Testis (tissue), 3 donors: Measurements from ENCODE around the gene BRD2. TPM values are rescaled to one million over a fixed set of nuclear protein-coding genes. Genes with fewer than 3 reads are reported as not detected.

ENCODE experiments used
- DNase-seq: peaks from one replicate; pipeline ENCODE4 v3.0.0-alpha.2; 2019
- H3K27ac ChIP-seq, 2 donors: fragments of 200-600 bp; sonication (generic); one replicate each; pipeline ENCODE4 v1.5.1; 2019
- H3K27me3 ChIP-seq: fragments of 200-600 bp; sonication (generic); one replicate; pipeline ENCODE4 v1.5.1; 2019
- H3K36me3 ChIP-seq: fragments of 200-600 bp; sonication (generic); one replicate; pipeline ENCODE4 v1.5.1; 2017; ENCODE audit warnings: low read depth; ENCODE audit errors: missing control alignments
- H3K4me1 ChIP-seq: fragments of 200-600 bp; sonication (generic); one replicate; pipeline ENCODE4 v1.5.1; 2019
- H3K4me3 ChIP-seq, 2 donors: fragments of 200-600 bp; sonication (generic); one replicate each; pipeline ENCODE4 v1.5.1; 2017 to 2019
- H3K9me3 ChIP-seq: fragments of 200-600 bp; sonication (generic); one replicate; pipeline ENCODE4 v1.5.1; 2017
- CTCF ChIP-seq, 3 experiments: fragments of 450-650 bp in 2 of 3; fragments of 200-600 bp in 1 of 3; sonication (generic) in 1 of 3; IDR thresholded peaks; one replicate each; pipeline ENCODE4 v1.5.1; 2016 to 2019; ENCODE audit warnings: antibody characterized with exemption in 3 of 3, mild to moderate bottlenecking in 2 of 3, moderate library complexity in 1 of 3
- POLR2A ChIP-seq: fragments of 450-650 bp; IDR thresholded peaks from one replicate; pipeline ENCODE4 v1.6.1; 2017; ENCODE audit warnings: antibody characterized with exemption, mild to moderate bottlenecking, moderate library complexity
- WGBS, 2 donors: methylation state at CpG; one replicate each; pipeline ENCODE4 v1.1.5; 2018; 5-methylcytosine and 5-hydroxymethylcytosine counted together
- intact Hi-C: fragments of 100-400 bp; cut with DNase I; formaldehyde crosslinking; loops from one replicate; pipeline ENCODE4 v1.15.1; 2023; ENCODE audit warnings: low total_unique reads
- polyA plus RNA-seq: library from polyadenylated mRNA; stranded (reverse); fragments of 350-450 nt; fragmentation: Illumina TruSeq; extraction: RNeasy Lipid Tissue Mini Kit (QIAGEN cat#74804); gene quantifications from one replicate; pipeline ENCODE4 v1.2.3, GENCODE V29; 2014; ENCODE audit warnings: low read depth, low replicate concordance; ENCODE audit not compliant: insufficient read depth
- total RNA-seq, 2 donors: library from RNA; depleted of rRNA; stranded (reverse); fragments of >200 nt; gene quantifications; one replicate each; pipeline ENCODE4 v1.2.3, GENCODE V29; 2016

BRD2 gene
- total and polyA plus RNA-seq, 3 donors from 2014 or later: 299 to 334 (median 312) TPM

DNA sequence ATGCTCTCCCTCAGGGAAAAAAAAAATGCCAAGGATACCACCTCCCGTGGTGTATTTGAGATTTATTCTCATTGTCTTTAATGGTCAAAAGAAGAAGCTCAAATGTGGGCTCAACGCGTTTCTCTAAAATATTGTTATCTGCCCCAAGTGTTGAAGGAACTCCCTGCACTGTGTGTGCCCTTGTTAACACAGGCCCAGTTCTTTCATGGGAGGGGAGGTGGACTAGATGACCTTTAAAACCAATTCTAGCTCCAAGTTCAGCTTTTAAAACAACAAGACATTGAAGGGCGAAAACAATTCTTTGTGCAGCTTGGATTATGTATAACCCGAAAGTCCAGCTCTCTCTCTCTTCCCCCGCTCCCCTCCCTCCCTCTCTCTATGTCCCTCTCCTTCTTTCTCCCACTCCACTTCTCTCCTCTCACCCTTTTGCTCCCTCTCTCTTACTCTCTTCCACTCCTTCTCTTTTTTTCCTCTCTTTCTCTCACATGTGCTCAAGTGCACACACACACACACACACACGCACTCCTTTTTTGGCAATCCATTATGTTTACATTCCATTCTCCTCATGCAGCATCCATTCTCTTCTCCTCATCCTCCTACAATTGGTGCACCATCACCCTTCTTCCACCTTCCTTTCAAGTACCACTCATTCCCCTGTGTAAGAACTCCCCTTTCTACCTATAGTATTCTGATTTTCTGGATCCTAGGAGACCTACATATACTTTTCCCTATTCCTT, 36.1 kb upstream of the BRD2 start:
- peak overlapping the region in 1 of 2 donors; percentile 11 for H3K27ac ChIP-seq
- TF ChIP-seq POLR2A (no peak), CTCF (IDR thresholded peaks at IDR 0.05) (peak in 1 of 3 experiments; percentile 2)
- no peaks in the 10 kb centered on the region for H3K36me3 ChIP-seq
- H3K9me3 ChIP-seq: no peaks in the 10 kb centered on the region
- intact Hi-C loops: loop anchor here (10.0 kb wide), 1 partner anchor 53 kb away; no protein-coding TSS in a partner anchor
- WGBS, 2 donors: 53 to 72% methylated on average over 7 of the region's 7 CpGs
- H3K27me3 ChIP-seq: no peaks in the 10 kb centered on the region
- no peak overlapping the region for H3K4me3 ChIP-seq
- DNase-seq: no peak
- H3K4me1 ChIP-seq: peaks cover 6% of the 10 kb centered on the region

DNA sequence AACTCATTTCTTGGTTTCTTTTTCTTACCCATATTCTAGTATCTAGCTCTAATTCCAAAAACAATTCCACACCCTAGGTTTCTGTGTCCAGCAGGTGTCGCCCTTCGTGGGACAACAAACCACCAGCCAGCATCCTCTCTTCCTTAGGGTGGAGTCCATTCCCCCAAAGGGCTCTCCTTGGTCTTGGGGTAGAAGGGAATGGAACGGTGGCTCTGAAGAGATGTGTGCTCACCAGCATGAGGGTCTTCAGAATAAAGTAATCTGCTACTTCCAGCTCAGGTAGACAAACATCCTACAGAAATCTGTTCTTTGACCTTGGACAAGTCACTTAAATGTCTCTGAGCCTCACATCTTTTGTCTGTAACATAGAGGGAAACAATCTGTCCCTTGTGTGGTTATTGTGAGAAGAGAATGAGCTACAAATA, 34.7 kb upstream of the BRD2 start:
- no peaks in the 10 kb centered on the region for H3K27me3 ChIP-seq
- H3K9me3 ChIP-seq: no peaks in the 10 kb centered on the region
- TF ChIP-seq CTCF (IDR thresholded peaks at IDR 0.05) (peak; percentile 57 to 78 (median 72)), POLR2A (no peak)
- intact Hi-C loops: loop anchor here (10.0 kb wide), 1 partner anchor 51 kb away; no protein-coding TSS in a partner anchor
- H3K27ac ChIP-seq: no peak overlapping the region
- WGBS, 2 donors: 16 to 37% methylated on average over 3 of the region's 3 CpGs
- DNase-seq: peak; percentile 87
- H3K36me3 ChIP-seq: no peaks in the 10 kb centered on the region
- peaks cover 6% of the 10 kb centered on the region for H3K4me1 ChIP-seq
- no peak overlapping the region for H3K4me3 ChIP-seq

DNA sequence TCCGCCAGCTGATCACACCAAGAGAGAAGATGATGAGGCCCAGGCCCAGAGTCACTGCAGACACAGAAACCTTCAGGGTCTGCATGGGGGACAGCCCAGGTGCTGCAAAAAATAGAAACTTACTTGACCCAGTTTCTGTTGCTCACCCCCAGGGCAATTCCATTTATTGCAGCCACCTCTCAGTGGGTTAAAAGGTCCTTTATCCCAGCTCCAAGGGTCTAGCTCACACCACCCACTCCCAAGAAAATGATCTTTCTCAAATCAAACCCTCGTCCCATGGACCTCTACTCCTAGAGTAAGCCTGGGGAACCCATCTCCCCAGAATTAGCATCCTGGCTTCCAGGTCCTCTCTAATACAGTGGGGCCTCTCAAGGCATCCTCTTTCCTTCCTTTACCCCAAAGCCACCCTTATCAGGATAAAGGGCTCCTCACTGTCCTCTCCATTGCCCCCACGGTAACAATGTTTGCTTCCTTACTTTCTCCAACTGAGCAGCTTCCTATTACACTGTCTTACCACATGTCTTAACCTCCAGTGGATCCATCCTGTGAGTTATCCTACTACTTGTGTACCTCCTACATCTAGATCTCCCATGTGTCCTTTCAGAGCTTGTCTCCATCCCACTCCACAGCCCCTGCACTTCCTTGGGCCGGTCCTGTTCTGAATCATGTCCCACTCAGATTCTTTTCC, 32.7 kb upstream of the BRD2 start:
- no peaks in the 10 kb centered on the region for H3K27me3 ChIP-seq
- H3K4me3 ChIP-seq: no peak overlapping the region
- no peaks in the 10 kb centered on the region for H3K9me3 ChIP-seq
- H3K4me1 ChIP-seq: peaks cover 8% of the 10 kb centered on the region
- H3K36me3 ChIP-seq: no peaks in the 10 kb centered on the region
- TF ChIP-seq POLR2A: no peak
- TF ChIP-seq CTCF (IDR thresholded peaks at IDR 0.05): no peak
- WGBS, 2 donors: 88 to 94% methylated on average over 4 of the region's 4 CpGs
- H3K27ac ChIP-seq: no peak overlapping the region
- no peak for DNase-seq
- intact Hi-C loops: loop anchor here (10.0 kb wide), 1 partner anchor 49 kb away; no protein-coding TSS in a partner anchor

DNA sequence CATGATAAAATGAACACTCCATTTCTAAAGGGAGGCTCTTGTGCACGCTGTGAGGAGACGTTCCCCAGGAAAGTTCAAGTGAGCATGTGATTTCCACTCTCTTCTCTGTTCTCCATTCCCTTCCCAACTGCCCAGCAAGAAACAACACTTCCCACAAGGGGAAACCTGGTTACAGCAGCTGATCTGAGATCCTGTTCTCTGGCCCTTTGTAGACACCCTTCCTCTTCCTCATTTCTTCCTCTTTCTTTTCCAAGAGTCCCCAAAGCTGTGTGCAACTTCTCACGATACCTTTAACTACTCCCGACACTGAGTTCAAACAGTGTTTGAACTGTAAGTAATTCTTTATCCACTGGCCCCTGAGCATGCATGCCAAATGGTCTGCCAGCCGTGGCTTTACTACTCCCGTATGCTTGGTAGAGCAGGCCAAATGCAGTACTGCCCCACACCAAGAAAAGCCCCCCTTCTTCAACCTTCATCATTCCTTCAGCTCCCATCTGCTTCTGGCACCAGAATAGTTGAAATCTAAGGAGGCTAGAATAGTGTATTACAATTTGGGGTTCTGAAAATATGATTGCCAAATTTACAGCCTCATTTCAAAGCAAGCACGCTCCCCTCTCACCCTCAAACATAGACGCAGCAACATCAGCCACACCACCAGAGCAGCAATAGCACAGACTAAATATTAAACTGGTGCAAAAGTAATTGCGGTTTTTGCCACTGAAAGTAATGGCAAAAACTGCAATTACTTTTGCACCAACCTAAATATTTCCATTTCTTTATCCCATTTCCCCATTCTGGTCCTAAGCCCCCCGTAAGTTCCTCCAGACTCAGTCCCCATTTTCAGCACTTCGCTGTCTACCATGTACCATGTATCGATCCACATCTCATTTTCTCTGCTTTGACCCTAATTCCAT, 31.9 kb upstream of the BRD2 start:
- no peak overlapping the region for H3K27ac ChIP-seq
- no peak for DNase-seq
- no peak for TF ChIP-seq CTCF (IDR thresholded peaks at IDR 0.05)
- no peak for TF ChIP-seq POLR2A
- H3K4me3 ChIP-seq: no peak overlapping the region
- intact Hi-C loops: loop anchor here (10.0 kb wide), 1 partner anchor 48 kb away; no protein-coding TSS in a partner anchor
- H3K9me3 ChIP-seq: no peaks in the 10 kb centered on the region
- peaks cover 5% of the 10 kb centered on the region for H3K4me1 ChIP-seq
- WGBS, 2 donors: 80 to 81% methylated on average over 12 of the region's 12 CpGs
- no peaks in the 10 kb centered on the region for H3K36me3 ChIP-seq
- H3K27me3 ChIP-seq: no peaks in the 10 kb centered on the region
